Stimulated activated CD4-positive, alpha-beta T cell treated with anti-CD3 and anti-CD28 coated beads, Interleukin-12 subunit alpha, Interleukin-12 subunit beta, amount 100 ng/mL, for 48 hours (primary cell): ENCODE results near the gene DCST1.

Experiments
- DNase-seq, 3 donors: peaks; one replicate each; pipeline ENCODE4 v3.0.0-alpha.2; 2020; ENCODE audit warnings: low read depth in 2 of 3, low spot score in 1 of 3

Gene DCST1

DNA sequence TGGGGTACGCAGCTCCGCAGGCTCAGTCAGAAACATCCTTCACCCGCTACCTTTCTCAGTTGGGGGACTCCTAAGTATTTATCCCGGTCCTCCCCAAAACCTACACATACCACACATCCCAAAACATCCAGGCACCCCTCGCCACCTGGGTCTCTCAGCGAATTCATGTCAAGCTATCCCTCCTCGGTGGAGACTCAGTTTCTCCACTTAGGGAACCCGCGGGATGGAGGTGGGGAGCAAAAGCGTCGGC is 32.3 kb upstream of the DCST1 start:
- DNase-seq = no peak

DNA sequence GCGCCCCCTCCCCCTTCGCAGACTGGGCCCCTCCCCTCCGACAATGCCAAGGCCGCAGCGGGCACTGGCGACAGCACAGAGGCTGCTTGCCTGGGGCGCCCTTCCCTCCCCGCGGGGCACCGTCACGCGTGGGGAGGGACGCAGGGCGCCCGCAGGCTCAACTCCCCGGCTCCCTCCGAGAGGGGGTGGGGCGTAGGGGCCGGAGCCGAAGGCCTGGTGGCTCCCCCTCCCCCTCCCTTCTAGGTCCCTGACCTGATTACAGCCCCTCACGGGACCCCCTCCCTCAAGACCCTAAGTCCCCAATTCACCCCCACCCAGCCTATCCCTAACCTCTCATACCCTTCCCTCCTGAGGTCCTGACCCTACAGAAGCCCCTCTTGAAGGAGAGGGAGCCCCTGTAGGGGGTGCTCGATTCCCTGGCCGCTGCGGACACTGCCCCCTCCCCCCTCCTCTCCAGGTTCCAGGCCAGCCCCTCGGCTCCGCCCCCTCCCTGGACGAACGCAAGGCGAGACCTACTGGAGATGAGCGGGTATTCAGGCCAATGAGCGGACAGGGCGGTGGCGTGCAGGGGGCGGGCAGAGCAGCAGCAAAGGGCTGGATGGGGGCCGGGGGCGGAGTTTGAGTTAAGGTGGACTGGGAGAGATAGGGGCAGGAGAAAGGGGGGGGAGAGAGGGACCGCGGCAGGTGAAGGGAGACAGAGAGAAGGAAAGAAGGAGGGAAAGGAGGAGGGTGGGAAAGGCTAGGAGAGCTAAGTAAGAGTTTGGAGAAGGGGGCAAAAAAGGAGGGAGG is 31.8 kb upstream of the DCST1 start:
- DNase-seq = peak; percentile 98 to 100 (median 98)

DNA sequence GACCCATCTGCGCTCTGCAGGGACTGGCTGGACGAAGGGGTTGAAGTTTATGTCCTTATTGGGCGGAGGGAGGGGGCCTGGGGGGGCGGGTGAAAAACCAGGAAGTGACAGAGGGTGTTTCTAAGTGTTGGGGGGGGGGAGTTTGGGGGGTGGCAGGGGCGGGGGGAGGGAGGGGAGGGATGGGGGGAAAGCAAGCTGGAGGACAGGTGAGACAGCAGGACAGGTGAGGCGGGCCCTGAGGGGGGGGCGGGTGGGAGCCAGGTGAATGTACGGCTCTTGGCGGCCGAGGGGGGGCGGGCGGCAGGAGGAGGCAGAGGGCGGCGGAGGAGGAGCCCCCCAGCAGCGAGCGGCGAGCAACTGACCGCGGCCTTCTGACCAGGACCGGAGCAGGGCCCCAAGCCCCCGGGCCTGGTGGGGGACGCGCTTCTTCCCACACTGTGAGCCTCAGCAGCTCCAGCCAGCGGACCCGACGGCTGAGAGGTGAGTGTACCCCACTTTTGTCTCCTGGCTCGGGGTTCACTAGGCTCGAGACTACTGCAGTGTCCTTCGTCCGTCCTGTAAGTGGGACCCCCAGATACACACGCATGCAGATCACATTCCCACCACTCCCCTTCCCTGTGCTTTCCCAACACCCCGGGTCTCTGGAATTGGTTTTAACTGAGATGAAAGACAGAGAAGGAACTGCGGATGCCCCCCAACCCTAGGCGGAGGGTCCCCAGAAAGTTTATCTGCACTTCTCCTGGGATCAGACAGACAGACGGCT is 31.0 kb upstream of the DCST1 start, which contains the start of gene ZBTB7B:
ZBTB7B (plus strand) TSS at position 339 of the 763 bp plus-strand sequence. CDS start 11,859 bp downstream, outside the sequence.
- DNase-seq = no peak

DNA sequence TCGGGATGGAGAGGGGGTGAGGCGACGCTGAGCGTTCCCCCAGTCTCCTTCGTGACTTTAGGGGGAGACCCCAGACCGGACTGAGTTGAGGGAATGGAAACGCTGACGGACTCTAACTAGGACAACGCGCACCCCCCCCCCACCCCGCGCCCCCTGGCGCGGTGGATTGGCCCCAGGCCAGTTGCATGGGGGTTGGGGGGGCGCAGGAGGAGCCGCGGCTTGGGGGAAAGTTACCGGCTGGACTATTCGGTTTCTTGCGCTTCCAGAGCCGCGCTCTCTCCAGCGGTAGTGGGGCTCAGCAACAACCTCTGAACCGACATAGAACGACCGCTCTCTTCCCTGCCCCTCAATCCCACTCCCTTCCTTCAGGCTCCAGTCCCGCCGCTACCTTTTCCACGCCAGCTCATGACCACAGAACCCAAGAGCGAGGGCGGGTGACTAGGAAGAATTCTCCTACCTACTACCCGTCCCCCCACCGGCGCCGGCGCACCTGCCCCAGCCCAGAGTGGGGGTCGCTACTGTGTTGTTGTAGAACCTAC is 30.3 kb upstream of the DCST1 start:
- DNase-seq = no peak

DNA sequence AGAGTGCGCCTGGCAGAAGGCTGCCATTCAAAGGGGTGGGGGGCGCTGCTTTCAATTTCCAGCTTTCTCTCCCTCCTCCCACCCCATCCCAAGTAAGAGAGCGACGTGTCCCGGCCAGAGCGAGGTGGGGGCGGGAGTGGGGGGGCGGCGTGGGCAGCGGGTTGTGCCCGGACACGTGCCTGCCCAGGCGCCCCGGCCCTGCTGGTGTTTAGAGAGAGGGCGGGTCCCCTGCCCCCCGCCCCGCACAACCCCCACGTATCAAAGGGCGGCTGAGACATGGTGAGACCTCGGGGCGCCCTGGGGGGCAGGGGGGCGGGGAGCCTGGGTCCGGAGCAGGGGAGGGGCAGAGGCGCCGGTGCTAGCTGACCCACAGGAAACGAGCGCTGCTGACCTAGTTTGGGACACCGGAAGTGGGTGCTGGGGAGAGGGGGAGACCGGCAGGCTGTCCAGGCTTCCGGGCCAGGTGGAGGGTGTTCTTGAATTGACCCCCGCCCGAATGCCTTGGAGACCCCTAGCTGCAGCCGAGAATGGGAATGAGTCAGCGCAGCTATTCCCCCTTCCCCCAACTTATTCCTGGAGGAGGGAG is 29.8 kb upstream of the DCST1 start:
- no peak for DNase-seq

DNA sequence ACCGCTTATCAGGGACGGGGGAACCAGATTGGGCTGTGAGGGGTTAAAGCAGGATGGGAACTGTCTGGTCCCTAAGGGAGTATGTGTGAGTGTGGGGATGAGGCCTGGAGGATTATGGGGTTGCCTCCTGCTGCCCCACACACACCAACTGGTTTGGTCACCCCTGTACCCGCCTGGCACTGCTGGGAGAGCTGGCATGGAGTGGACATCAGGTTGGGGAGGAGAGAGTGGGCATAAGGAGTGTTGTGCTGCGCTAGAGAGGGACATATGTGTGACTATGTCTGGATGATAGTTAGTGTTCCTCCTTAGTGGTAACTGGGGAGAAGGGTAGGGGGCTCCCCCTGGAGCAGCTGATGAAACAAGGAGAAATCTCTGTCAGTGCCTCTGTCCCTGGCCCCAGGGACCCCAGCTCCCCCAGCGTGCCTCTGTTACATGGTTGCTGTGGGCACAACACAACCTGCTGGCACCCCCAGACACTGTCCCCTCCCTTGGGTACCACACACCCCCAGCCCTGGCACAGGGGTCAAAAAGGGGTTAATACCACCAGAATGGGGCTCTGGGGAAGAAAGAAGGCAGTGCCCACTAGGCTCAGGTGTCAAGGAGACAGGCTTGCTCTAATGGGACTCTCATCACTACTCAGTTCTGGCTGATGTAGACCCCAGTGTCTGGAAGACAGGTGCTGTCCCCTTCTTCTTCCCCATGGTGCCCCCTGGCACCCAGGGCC is 29.1 kb upstream of the DCST1 start:
- no peak for DNase-seq

DNA sequence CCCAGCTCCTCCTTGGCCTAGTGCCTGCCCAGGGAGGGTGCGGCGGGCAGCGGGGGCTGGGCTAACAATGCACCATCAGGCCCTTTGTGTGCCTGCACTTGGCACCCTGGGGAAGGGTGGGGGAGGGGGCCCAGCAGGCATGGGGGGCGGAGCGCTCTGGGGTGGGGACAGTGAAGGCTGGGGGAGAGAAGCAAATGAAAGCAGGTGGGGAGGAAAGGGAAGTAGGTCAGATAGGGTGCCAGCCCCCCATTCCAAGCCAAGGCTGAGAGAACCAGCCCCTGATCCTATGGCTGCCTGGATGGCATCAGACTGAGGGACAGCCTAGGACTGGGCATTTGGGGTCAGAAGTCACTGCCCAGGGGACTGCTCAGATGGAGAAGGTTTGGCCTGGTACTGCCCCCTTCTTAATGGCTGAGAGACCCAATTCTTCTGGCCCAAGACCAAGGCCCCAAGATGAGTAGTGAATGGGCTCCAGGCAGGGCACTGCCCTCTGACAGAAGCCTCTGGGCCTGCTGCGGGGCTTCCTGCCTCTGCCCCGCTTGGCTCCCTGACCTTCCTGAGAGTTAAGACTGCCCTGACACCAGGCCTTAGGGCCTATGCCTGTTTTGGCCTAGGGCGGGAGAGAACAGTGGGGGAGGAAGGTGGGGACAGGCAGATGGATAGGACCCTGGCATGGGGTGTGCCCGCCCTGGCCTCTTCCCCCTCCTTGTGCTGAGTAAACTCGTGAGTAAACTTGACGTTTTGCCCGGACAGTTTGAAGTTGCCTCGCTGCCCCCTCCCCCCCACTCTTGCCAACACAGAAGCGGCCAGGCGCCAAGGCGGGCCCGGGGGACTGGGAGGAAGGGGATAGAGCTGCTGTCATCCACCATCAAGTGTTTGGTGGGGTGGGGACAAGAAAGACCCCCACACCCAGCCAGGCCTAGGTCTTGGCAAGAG is 28.3 kb upstream of the DCST1 start:
- DNase-seq = no peak

DNA sequence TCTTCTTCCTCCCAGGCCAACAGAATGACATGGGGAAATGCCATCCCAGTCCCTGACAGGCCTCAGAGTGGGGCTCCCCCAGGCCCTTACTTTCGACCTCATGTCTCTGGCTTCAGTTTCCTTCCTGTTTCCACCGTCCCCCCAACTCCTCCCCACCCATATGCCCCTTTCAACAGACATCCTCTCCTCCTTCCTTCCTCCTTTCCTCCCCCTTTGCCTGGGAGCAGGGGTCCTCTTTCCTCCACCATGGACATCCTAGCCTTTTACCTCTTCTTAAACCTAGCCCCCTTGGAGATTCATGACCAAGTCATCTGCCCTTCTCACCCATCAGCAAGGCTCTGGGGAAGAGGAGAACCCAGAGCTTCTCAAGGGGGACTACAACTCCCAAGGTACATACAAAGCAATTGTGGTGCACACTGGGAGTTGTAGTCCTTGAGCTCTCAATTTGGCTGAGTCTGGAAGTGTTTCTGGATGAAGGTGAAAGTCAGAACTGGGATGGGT is 27.0 kb upstream of the DCST1 start:
- DNase-seq = no peak

DNA sequence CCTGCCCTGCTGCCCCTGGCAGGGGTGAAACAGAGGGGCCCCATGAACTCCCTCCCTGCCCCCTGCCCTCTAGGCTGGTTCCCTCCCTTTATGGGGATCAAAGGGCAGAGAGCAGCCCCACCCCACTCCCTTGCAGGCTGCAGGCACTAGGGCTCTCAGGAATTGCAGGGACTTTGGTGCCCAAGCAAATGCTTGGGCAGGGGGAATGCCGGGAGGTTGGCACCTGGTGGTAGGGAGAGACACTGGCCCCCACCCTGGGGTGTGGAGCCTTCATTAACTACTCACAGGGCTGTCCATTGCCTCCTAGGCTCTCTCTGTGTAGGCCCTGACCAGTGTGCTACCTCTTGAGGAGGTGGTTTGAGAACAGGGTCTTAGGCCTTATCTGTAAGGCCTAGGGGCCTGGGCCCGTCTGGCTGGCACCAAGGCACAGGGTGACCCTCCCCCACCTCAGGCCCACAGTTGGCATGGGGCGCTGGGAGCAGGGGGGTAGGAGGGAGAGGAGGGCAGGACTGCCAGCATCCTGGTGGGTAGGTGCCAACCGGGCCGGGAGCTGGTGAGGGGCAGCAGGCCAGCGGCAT is 26.3 kb upstream of the DCST1 start:
- no peak for DNase-seq

DNA sequence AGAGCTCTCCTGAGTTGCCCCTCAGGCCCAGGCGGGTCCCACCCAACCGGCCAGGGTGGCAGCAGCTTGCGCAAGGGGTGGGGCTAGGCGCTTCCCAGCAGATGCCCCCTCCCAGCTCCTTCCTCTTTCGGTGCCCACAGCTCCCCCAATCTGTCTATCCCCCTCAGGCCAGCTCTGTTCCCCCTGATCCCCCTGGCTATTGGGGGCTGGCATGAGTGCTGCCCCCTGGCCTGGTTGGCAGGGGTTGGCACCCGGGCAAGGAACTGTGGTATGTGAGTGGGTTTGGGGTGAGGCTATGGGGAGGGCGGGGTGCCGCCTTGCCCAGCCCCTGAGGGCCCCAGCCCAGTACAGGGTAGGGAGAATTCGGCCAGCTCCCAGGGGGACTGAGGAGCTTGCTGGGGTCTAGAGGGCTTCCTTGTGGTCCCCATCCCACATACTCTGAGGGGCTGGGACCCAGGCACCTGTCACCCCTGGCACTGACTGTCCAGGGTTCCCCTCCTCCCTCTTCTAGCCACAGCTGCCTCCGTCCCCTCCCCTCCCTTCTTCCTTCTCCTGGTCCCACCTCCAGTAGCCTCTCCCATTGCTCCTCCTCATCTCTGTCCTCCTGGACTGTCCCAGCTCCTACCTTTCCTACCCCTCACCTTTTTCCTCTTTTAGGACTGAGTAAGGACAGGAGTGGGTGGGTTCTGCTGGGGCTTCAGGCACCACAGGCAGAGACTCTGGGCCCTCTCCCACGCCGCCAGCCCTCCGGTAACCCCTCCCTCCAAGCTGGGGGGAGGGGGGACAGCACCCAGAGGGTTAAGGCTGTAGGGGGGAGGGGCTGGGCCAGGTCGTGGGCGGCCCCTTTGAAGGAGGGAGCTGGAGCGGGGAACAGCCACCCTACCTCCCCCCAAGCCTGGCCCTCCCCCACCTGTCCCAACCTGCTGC is 25.3 kb upstream of the DCST1 start:
- peak; percentile 62 to 85 (median 83) for DNase-seq

DNA sequence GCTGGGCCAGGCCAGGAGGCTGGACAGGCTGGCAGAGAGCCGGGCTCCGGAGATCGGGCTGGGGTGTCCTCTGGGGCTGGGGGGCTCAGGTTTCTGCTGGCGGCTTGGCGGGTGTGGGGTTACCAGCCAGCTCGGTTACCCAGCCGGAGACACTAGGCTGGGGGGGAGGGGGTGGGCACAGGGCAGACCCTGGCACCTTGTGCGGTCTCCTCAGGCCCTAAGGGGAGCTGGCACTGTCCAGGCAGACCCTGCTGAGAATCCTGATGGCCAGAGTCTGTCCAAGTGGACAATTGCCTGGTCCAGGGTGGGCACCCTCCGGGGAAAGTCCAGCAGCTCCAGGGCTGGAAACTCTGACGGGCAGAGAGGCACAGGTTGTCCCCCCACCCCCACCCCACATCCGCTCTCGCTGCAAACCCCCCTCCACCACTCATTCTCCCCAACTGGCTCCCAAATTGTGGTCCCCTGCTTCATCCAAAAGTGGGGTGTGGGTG is 24.4 kb upstream of the DCST1 start:
- DNase-seq = no peak

DNA sequence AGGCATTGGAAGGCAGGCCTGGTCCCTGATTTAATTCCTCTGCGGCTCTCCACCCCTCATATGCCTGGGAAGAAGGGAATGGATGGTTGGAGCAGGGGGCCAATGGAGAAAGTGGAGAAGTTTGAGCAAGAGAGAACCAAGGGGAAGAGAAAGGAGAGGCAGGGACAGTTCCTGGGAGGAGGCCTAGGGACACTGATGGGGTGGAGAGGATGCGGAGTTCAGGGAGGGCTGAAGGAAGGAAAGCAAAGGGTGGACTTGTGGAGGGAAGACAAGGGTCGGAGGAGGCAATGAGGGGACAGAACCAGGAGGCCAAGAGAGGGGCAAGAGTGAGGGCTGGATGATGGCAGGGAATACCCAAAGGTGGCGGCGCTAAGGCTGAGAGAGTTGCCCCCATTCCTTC is 23.9 kb upstream of the DCST1 start:
- DNase-seq = no peak

DNA sequence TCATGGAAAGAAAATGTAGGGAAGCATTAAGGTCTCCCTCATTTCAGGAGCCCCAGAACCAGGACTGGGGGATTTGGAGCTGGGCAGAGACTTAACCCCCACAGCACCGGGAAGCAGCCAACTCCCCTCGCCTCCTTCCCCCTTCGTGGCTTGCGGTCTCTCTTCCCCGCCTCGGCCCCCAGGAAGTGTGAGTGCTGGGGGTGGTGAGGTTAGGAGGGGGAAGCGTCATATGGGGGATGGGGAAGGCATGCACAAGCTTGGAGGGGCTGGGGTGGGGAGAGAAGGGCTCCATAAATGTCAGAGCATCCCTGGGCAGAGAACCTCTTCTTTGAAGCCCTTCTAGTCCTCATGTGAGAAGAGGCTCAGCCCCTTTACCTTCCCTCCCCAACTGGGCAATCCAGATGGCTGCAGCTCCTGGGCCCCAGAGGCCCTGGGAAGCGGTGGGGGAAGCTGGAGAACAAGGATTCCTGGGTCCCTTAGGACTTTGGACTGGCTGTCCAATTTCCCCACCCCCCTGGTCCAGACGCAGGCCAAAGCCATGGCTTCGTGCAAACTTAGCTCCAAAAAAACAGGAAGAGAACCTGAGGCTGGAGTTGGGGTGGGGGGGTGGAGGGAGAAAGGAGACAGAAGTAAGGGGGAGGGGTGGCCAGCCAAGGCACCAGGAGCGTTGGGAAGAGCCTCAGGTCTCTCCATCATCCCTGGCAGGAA is 23.3 kb upstream of the DCST1 start:
- DNase-seq = no peak

DNA sequence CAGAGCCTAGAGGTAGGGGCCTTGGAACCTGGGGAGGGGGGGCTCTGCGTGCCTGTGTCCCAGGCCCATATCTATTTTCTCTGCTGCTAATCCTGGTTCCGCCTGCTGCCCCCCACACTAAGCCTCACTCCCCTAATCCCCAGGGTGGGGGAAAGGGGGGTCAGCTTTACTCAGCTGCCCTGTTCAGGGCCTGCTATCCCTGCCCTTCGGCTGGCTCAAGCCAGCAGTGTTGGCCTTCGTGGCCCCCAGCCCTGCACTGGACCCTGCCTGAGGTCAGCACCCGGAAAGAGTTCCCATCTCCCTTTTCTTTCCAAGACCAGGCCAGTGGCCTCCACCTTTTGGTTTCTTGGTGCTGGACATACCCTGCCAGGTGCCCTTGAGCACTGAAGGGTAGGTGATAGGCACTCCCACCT is 22.6 kb upstream of the DCST1 start:
- no peak for DNase-seq

DNA sequence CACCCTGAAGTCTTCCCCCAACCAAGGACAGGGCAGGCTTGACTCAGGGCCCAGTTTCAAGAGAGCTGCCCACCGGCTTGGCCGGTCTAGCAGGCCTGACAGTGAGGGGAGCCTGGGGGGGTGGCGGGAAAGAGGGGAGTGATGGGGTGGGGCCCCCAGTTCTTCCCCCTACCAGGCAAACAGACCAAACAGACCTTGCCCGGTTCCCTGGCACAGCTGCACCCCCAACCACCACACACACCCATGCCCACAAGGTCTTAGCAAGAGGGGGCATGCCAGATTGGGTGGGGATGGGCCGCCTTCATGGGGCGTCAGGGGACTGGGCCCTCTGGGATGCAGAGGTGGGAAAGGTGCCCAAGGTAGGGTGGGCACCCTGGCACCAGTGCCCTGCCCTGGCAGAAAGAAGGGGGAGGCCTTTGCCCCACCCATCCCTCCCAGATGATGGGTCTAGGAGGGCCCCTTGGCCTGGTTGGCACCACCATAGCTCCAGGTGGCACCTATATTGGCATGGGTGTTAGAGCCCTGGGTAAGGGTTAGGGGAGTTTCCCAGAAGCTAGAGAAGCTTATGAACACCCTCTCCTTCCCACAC is 22.1 kb upstream of the DCST1 start:
- DNase-seq = no peak

DNA sequence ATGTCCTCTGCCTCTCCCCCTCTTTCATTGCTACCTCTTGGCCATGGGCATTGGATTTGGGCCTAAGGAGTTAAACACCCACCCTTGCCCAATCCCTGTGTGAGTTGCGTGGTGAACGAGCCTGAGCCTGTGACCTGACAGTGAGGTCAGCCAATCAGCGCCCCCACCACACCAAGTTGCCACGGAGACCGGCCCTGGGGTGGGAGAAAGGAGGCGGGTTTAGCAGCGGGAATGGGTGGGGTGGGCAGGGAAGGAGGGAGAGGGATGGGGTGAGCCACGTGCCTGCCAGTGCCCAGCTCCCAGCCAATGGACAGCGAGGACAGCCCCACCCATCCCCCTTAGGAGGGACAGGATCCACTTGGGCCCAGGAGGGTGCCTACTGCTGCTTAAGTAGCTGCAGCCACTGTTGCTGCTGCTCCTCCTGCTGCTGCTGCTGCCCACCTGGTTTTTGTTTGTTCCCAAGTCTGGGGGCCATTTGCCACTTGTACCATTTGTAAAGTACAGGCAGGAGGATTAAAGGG is 21.5 kb upstream of the DCST1 start:
- DNase-seq = no peak
